Endothelial cell of umbilical vein (primary cell): ENCODE data around the gene OR51E2. TPM values are rescaled to one million over a fixed set of nuclear protein-coding genes. Genes with fewer than 3 reads are reported as not detected.

Experiments used
- BruUV-seq: library from RNA; stranded (reverse); fragments of 400-500 nt; replicated peaks from 2 replicates; lab custom pipeline; 2021; lab: Mats Ljungman, UMichigan
- CTCF ChIA-PET: fragments of 300-600, 350-600 bp; sonication (Branson Sonifier 250); formaldehyde crosslinking; loops from one replicate; lab custom pipeline; 2021; ENCODE audit warnings: antibody characterized with exemption, inconsistent platforms; lab: Charles Lee
- POLR2A ChIA-PET: fragments of 300-600, 350-600 bp; sonication (Branson Sonifier 250); formaldehyde crosslinking; loops from one replicate; lab custom pipeline; 2021; ENCODE audit warnings: antibody characterized with exemption, inconsistent platforms; lab: Charles Lee
- DNase-seq: peaks from one replicate; pipeline ENCODE4 v3.0.0-alpha.2; 2011; ENCODE audit warnings: low read depth, low spot score
- FAIRE-seq: peaks from 2 replicates; lab custom pipeline; 2011; peaks lifted over from hg19 to GRCh38; lab: Jason Lieb, UNC
- H2AFZ ChIP-seq: 2 replicates; pipeline ENCODE4 v1.6.0; 2012; ENCODE audit warnings: low read depth, low read length, control low read depth, inconsistent platforms
- H3K27ac ChIP-seq: 2 replicates; pipeline ENCODE4 v1.5.1; 2011; ENCODE audit warnings: low read depth, mild to moderate bottlenecking, control low read depth, low read length, moderate library complexity; ENCODE audit not compliant: insufficient read depth
- H3K27me3 ChIP-seq, 2 experiments: 2 replicates each; pipeline versions ENCODE4 v1.6.0 to v1.6.1; 2011; ENCODE audit warnings: low read length in 2 of 2, mixed read lengths in 1 of 2; ENCODE audit not compliant: control insufficient read depth in 2 of 2, insufficient read depth in 2 of 2
- H3K36me3 ChIP-seq, 2 experiments: 2 replicates in 1 of 2; 3 replicates in 1 of 2; pipeline ENCODE4 v1.5.1; 2011; ENCODE audit warnings: low read length in 2 of 2, mild to moderate bottlenecking in 1 of 2, moderate library complexity in 1 of 2; ENCODE audit not compliant: control insufficient read depth in 2 of 2, insufficient read depth in 2 of 2; ENCODE audit errors: extremely low read depth in 1 of 2
- H3K4me1 ChIP-seq: 3 replicates; pipeline ENCODE4 v1.5.1; 2011; ENCODE audit warnings: mild to moderate bottlenecking, low read length; ENCODE audit not compliant: control insufficient read depth, insufficient read depth; ENCODE audit errors: extremely low read depth
- H3K4me2 ChIP-seq: 2 replicates; pipeline ENCODE4 v1.6.1; 2011; ENCODE audit warnings: low read length, control low read depth, mixed read lengths; ENCODE audit not compliant: insufficient read depth
- H3K4me3 ChIP-seq, 3 experiments: fragments of 200-600 bp in 1 of 3; sonication (generic), shearing (Covaris generic) in 1 of 3; replicated peaks in 1 of 3; 2 replicates each; pipeline ENCODE4 v1.5.1; 2011 to 2016; ENCODE audit warnings: control low read depth in 3 of 3, low read length in 3 of 3, mild to moderate bottlenecking in 2 of 3, inconsistent platforms in 1 of 3, low read depth in 1 of 3, moderate library complexity in 1 of 3; ENCODE audit not compliant: insufficient read depth in 1 of 3
- H3K79me2 ChIP-seq: 2 replicates; pipeline ENCODE4 v1.6.0; 2012; ENCODE audit warnings: low read length, inconsistent platforms; ENCODE audit not compliant: control insufficient read depth, insufficient read depth
- H3K9ac ChIP-seq: replicated peaks from 2 replicates; pipeline ENCODE3; 2011; ENCODE audit warnings: low read length, control low read depth; ENCODE audit not compliant: insufficient read depth; ENCODE audit errors: extremely low read depth
- H3K9me1 ChIP-seq: replicated peaks from 3 replicates; pipeline ENCODE4 v1.6.0; 2011; ENCODE audit warnings: mild to moderate bottlenecking, low read length; ENCODE audit not compliant: control insufficient read depth, insufficient read depth; ENCODE audit errors: extremely low read depth
- H3K9me3 ChIP-seq: replicated peaks from 2 replicates; pipeline ENCODE4 v1.5.1; 2012; ENCODE audit warnings: low read length, inconsistent platforms; ENCODE audit not compliant: control insufficient read depth, insufficient read depth
- H4K20me1 ChIP-seq: replicated peaks from 2 replicates; pipeline ENCODE3; 2011; ENCODE audit warnings: mild to moderate bottlenecking, low read length; ENCODE audit not compliant: control insufficient read depth, insufficient read depth; ENCODE audit errors: extremely low read depth
- EZH2 ChIP-seq: IDR thresholded peaks from 2 replicates; pipeline ENCODE4 v1.6.1; 2012; ENCODE audit warnings: borderline replicate concordance, low read depth, mild to moderate bottlenecking, moderate library complexity, low read length, inconsistent platforms; ENCODE audit not compliant: severe bottlenecking
- FOS ChIP-seq: IDR thresholded peaks from 2 replicates; pipeline ENCODE4 v1.6.1; 2011; ENCODE audit warnings: mild to moderate bottlenecking, low read length, moderate library complexity, borderline replicate concordance; ENCODE audit not compliant: insufficient read depth
- GATA2 ChIP-seq: IDR thresholded peaks from 2 replicates; pipeline ENCODE4 v1.7.0; 2011; ENCODE audit warnings: low read depth, mild to moderate bottlenecking, moderate library complexity, mixed read lengths, low read length; ENCODE audit not compliant: insufficient read length, insufficient read depth
- JUN ChIP-seq: IDR thresholded peaks from 2 replicates; pipeline ENCODE4 v1.6.1; 2011; ENCODE audit warnings: borderline replicate concordance, low read depth; ENCODE audit not compliant: insufficient read length, insufficient read depth
- MYC ChIP-seq: IDR thresholded peaks from one replicate; pipeline ENCODE4 v1.6.1; 2011; ENCODE audit warnings: mild to moderate bottlenecking, low read depth, low read length
- POLR2A ChIP-seq: IDR thresholded peaks from 2 replicates; pipeline ENCODE4 v1.6.1; 2012; ENCODE audit warnings: low read depth, mild to moderate bottlenecking, control low read depth, low read length
- POLR2AphosphoS5 ChIP-seq: IDR thresholded peaks from 2 replicates; pipeline ENCODE4 v1.6.1; 2012; ENCODE audit warnings: low read depth, mild to moderate bottlenecking, control low read depth, low read length, moderate library complexity; ENCODE audit not compliant: insufficient read depth
- dilution Hi-C: fragments of 300-500 bp; cut with MboI; formaldehyde crosslinking; loops from one replicate; pipeline ENCODE4 v1.15.0; 2019; ENCODE audit warnings: low sequenced_read_pairs; ENCODE audit not compliant: extremely low pct_ligation_motif_present
- intact Hi-C: fragments of 100-400 bp; cut with micrococcal nuclease; formaldehyde crosslinking; loops from one replicate; pipeline ENCODE4 v1.10.0; 2022
- polyA plus RNA-seq, 4 experiments: library from polyadenylated mRNA; depleted of rRNA in 3 of 4; stranded (reverse) in 3 of 4; unstranded in 1 of 4; fragments of >200 nt; gene quantifications; 2 replicates each; pipeline versions ENCODE4 v1.2.1 to v1.2.3, GENCODE V29; 2011 to 2012; ENCODE audit warnings: missing spikeins in 1 of 4
- total RNA-seq: library from RNA; stranded (reverse); gene quantifications from 2 replicates; pipeline ENCODE4 v1.2.3, GENCODE V29; 2021
- TF ChIP-seq, protein P1 (sequence below): IDR thresholded peaks from 2 replicates; pipeline ENCODE4 v1.6.1; 2011; ENCODE audit not compliant: insufficient read depth, insufficient read length
- TF ChIP-seq, protein P2 (sequence below), 2 donors: IDR thresholded peaks; 1 replicate in 1 of 2; 2 replicates in 1 of 2; pipeline ENCODE4 v1.5.1; 2011; ENCODE audit warnings: low read length in 2 of 2, mild to moderate bottlenecking in 2 of 2, moderate library complexity in 2 of 2, control low read depth in 1 of 2, inconsistent platforms in 1 of 2, low read depth in 1 of 2; ENCODE audit not compliant: insufficient read depth in 1 of 2; ENCODE audit errors: extremely low read depth in 1 of 2

OR51E2 gene
- total and polyA plus RNA-seq, 2 donors (not counting 3 experiments of a cell fraction or from before 2014, with no cell fraction given) = not detected

DNA sequence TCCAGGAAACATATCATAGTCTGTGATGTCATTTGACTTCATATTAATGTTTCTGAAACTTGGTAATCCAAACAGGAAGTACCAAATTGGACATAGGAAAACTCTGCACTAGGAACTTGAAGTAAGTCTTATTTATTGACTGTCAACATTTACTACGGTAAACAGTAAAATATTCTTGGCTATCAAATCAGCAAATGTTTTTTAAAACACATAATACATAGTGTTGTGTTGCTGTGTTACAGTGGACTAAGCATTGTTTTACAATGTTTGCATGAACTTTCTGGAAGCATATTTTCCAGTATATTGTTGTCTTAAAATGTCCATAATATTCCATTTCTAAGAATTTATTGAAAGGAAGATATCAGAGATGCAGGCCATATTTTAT lies 2.8 kb upstream of the OR51E2 start:
- Histone ChIP-seq H3K9me3 (no peaks in the 10 kb centered on the region), H3K36me3 (no peaks in the 10 kb centered on the region), H2AFZ (no peak overlapping the region), H3K79me2 (no peaks in the 10 kb centered on the region), H3K4me1 (no peaks in the 10 kb centered on the region), H3K9ac (no peak overlapping the region), H3K27ac (no peak overlapping the region), H4K20me1 (no peaks in the 10 kb centered on the region), H3K9me1 (no peaks in the 10 kb centered on the region), H3K4me3 (no peak overlapping the region), H3K4me2 (no peak overlapping the region), H3K27me3 (no peaks in the 10 kb centered on the region)
- no peak for DNase-seq
- POLR2A ChIA-PET = no interaction called here
- CTCF ChIA-PET = no interaction called here
- FAIRE-seq = no peak
- dilution Hi-C loops (no loop called here), intact Hi-C loops (no loop called here)
- no TSS peak for BruUV-seq
- TF ChIP-seq GATA2 (no peak), FOS (no peak), MYC (no peak), JUN (no peak), POLR2AphosphoS5 (no peak), EZH2 (no peak), POLR2A (no peak)
- TF ChIP-seq, protein P1, sequence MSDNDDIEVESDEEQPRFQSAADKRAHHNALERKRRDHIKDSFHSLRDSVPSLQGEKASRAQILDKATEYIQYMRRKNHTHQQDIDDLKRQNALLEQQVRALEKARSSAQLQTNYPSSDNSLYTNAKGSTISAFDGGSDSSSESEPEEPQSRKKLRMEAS = no peak
- TF ChIP-seq, protein P2, sequence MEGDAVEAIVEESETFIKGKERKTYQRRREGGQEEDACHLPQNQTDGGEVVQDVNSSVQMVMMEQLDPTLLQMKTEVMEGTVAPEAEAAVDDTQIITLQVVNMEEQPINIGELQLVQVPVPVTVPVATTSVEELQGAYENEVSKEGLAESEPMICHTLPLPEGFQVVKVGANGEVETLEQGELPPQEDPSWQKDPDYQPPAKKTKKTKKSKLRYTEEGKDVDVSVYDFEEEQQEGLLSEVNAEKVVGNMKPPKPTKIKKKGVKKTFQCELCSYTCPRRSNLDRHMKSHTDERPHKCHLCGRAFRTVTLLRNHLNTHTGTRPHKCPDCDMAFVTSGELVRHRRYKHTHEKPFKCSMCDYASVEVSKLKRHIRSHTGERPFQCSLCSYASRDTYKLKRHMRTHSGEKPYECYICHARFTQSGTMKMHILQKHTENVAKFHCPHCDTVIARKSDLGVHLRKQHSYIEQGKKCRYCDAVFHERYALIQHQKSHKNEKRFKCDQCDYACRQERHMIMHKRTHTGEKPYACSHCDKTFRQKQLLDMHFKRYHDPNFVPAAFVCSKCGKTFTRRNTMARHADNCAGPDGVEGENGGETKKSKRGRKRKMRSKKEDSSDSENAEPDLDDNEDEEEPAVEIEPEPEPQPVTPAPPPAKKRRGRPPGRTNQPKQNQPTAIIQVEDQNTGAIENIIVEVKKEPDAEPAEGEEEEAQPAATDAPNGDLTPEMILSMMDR (IDR thresholded peaks at IDR 0.05; ENCODE audit: extremely low read depth in 1 of 2, insufficient read depth in 1 of 2, low read depth in 1 of 2, low read length in 2 of 2) = no peak
